Muscle layer of duodenum (tissue), 2 donors: Measurements from ENCODE around the gene CCDC63.
A peak's percentile ranks its signal among the peaks of the same experiment; 100 is the strongest.

Source experiments
- H3K27ac ChIP-seq: one replicate; pipeline ENCODE4 v1.7.0; 2013; ENCODE audit warnings: mild to moderate bottlenecking, low read length
- H3K27me3 ChIP-seq: one replicate; pipeline ENCODE4 v1.7.0; 2013; ENCODE audit warnings: low read depth, mild to moderate bottlenecking, control low read depth, low read length
- H3K36me3 ChIP-seq, 2 donors: one replicate each; pipeline ENCODE4 v1.7.0; 2013; ENCODE audit warnings: low read length in 2 of 2, control low read depth in 1 of 2, mild to moderate bottlenecking in 1 of 2; ENCODE audit not compliant: insufficient read depth in 2 of 2, control insufficient read depth in 1 of 2
- H3K4me1 ChIP-seq, 2 donors: one replicate each; pipeline ENCODE4 v1.7.0; 2013; ENCODE audit warnings: low read length in 2 of 2, mild to moderate bottlenecking in 2 of 2, control low read depth in 1 of 2, moderate library complexity in 1 of 2; ENCODE audit not compliant: insufficient read depth in 2 of 2, control insufficient read depth in 1 of 2
- H3K4me3 ChIP-seq, 2 donors: one replicate each; pipeline ENCODE4 v1.7.0; 2013; ENCODE audit warnings: low read length in 2 of 2, low read depth in 1 of 2, mild to moderate bottlenecking in 1 of 2
- H3K9me3 ChIP-seq, 2 donors: one replicate each; pipeline ENCODE4 v1.7.0; 2013; ENCODE audit warnings: low read length in 2 of 2, control low read depth in 1 of 2, mild to moderate bottlenecking in 1 of 2; ENCODE audit not compliant: control insufficient read depth in 1 of 2
- donor health status: healthy.

Gene CCDC63

DNA sequence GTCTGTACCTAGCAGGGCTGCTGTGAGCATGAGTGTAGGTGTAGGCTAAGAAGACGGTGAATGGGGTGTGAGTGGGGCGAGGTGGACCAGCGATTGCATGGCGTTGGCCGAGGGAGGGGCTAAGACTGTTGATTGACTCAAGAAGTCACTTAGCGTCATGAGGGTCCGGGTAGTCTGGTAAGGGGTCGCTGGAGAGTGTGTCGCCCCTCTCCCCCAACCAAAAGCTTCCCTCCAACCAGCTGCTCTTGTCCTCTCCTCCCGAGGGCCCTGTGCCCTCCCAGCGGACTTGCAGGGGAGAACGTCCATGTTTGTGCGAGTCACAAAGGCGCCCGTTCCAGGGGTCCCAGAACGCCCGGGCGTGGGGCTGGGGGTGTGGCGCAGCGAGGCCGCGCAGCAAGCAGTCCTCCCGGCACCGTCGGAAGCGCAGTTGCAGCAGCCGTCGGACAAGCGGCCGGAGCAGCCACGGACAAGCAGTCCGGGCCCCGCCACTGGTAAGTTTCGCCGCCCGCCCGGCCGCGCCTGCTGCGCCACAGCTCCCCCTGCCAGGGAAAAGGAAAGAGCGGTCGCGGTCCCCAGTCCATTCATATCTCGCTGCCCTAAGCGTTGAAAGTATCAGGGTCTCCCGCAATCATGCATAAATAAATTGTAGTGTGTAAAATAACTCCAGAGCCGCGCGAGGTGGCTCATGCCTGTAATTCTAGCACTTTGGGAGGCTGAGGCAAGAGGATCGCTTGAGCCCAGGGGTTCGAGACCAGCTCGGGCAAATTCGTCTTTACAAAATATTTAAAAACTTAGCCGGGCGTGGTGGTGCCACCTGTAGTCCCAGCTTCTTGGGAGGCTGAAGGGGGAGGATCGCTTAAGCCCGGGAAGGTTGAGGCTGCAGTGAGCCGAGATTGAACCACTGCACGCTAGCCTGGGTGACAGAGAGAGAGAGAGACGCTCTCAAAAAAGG lies at the start of gene CCDC63:
Gene CCDC63 (plus strand): TSS at position 373 of the 952 bp plus-strand sequence. CDS start 5,968 bp downstream, outside the sequence.
- Histone ChIP-seq H3K27me3 (peaks cover 3% of the 10 kb centered on the region), H3K4me1 (peaks cover 0 to 6% of the 10 kb centered on the region in 2 donors)

DNA sequence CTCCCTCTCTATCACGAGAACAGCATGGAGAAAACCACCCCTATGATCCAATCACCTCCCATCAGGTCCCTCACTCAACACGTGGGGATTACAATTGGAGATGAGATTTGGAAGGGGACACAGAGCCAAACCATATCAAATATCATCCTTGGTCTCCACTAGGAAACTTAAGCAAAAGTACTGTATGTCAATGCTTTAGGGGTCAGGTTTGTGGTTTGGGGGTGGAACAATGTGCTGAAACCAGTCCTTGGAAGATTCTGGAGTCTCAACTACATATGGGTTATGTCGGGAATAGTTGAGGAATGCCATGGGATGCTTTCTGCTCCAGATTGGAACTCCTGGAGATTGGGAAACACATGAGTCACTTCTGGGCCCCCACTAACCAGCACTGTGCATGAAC lies 48.3 kb upstream of the CCDC63 start:
- H3K9me3 ChIP-seq, result peaks cover 0 to 17% of the 10 kb centered on the region in 2 donors
- H3K27me3 ChIP-seq, result no peaks in the 10 kb centered on the region
- H3K4me1 ChIP-seq, result peaks cover 0 to 2% of the 10 kb centered on the region in 2 donors
- no peak overlapping the region for H3K4me3 ChIP-seq
- H3K36me3 ChIP-seq, result no peaks in the 10 kb centered on the region
- H3K27ac ChIP-seq, result no peak overlapping the region

More for the DNA sequence above, at the start of gene CCDC63:
- H3K36me3 ChIP-seq, result no peaks in the 10 kb centered on the region
- H3K9me3 ChIP-seq, result no peaks in the 10 kb centered on the region
- H3K27ac ChIP-seq, result no peak within 1 kb of the TSS
- H3K4me3 ChIP-seq, result peak within 1 kb of the TSS in 1 of 2 donors; percentile 52

- Histone ChIP-seq H3K4me1 (no peaks in the 10 kb centered on the region), H3K36me3 (no peaks in the 10 kb centered on the region), H3K9me3 (peaks cover 4 to 24% of the 10 kb centered on the region in 2 donors), H3K4me3 (no peak overlapping the region), H3K27me3 (no peaks in the 10 kb centered on the region), H3K27ac (no peak overlapping the region)
Measured at GRCh38 chr12:110802489-110802888, 44.3 kb upstream of the CCDC63 start.

DNA sequence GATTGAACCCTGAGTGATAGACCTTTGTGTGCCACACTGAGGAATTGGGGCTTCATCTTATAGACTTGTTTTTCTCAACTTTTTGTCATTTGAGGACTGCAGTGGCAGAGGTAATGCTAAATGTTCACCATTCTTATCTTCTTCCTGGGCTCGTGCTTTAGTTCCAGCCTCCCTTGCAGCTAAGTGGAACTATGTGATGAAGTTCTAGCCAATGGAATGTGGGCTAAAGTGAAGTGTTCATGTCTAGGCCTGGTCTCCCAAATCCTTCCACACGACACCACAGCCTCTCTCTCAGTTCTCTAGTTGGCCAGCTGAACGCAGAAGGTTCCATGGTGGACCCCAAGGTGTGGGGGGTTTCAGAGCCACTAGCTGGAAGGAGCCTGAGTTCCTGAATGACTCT lies 42.4 kb upstream of the CCDC63 start:
- no peaks in the 10 kb centered on the region for H3K36me3 ChIP-seq
- peaks cover 4 to 24% of the 10 kb centered on the region in 2 donors for H3K9me3 ChIP-seq
- H3K4me3 ChIP-seq, result no peak overlapping the region
- H3K27ac ChIP-seq, result no peak overlapping the region
- no peaks in the 10 kb centered on the region for H3K27me3 ChIP-seq
- H3K4me1 ChIP-seq, result no peaks in the 10 kb centered on the region

DNA sequence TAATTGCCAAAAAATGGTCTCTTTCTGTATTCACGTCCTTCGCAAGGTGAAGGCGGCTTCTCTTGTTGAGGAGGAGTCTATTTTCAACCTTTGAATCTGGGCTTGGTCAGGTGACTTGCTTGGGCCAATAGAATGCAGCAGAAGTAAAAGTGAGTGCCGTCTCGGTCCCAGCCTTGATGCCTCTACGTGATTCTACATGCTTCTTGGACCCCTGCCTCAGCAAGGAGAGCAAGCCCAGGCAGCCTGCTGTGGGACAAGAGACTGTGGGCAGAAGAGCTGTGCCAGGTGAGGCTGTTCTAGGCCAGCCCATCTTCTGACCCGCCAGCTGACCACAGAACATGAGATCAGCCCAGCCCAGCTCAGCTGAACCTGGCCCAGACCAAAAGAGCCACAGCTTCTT lies 39.1 kb upstream of the CCDC63 start:
- H3K9me3 ChIP-seq, result peaks cover 4 to 7% of the 10 kb centered on the region in 2 donors
- no peaks in the 10 kb centered on the region for H3K4me1 ChIP-seq
- no peaks in the 10 kb centered on the region for H3K36me3 ChIP-seq
- no peaks in the 10 kb centered on the region for H3K27me3 ChIP-seq
- H3K4me3 ChIP-seq, result no peak overlapping the region
- no peak overlapping the region for H3K27ac ChIP-seq

DNA sequence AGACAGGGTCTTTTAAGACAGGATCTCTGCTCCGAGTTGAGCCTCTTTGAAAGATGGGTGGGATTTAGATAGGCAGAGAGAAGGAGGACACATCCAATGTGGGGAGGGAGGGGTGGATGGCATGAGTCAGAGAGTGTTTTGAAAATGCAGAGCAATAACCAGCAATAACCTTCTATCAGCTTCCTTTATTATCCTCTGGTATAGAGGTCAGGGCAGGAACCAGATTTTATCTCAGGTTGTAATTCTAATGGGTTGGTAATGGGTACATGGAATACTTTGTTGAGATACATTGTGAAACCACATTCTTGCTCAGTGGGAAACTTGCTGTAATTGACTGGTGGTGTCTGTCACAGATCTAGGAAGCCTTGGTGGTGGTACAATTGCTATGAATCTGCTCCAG lies 37.6 kb upstream of the CCDC63 start:
- Histone ChIP-seq H3K36me3 (no peaks in the 10 kb centered on the region), H3K27ac (no peak overlapping the region), H3K4me1 (no peaks in the 10 kb centered on the region)

DNA sequence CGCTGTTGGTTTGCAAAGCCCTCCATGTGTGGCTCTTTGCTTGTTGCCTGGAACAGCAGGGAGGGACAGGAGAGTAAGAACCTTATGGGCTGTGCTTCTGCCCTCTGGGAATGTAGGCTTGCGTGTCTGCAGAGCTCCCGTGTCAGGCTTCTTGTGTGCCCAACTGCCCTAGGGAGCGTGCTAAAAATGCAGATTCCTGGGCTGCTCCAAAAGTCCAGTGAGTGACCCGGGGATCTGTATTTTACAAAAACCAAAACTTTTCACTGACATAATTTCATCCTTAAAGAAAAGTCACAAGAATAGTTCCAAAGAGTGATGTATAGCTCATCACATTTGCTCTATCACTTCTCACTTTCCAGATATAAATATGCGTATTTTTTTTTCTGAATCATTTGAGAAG lies 34.8 kb upstream of the CCDC63 start:
- Histone ChIP-seq H3K9me3 (no peaks in the 10 kb centered on the region), H3K4me1 (no peaks in the 10 kb centered on the region), H3K4me3 (no peak overlapping the region), H3K36me3 (no peaks in the 10 kb centered on the region), H3K27ac (no peak overlapping the region), H3K27me3 (no peaks in the 10 kb centered on the region)

More for the DNA sequence above, 37.6 kb upstream of the CCDC63 start:
- Histone ChIP-seq H3K4me3 (no peak overlapping the region), H3K27me3 (no peaks in the 10 kb centered on the region), H3K9me3 (peaks cover 2 to 5% of the 10 kb centered on the region in 2 donors)

DNA sequence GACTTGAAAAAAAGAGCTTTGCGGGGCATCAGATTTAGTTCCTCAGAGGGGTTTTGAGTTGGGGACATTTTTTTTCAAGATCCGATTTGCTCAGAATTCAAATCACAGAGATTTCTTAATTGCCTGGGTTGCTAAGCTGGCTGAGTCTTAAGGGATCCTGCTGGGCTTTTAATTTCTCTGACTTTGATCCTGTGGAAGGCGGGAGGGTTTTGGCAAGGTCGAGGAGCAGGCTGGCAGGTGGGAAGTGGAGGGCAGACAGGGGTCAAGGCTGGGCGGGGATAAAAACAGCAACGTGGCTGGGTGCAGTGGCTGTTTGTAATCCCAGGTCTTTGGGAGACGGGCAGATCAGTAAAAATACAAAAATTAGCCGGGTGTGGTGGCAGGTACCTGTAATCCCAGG lies 33.5 kb upstream of the CCDC63 start:
- Histone ChIP-seq H3K9me3 (no peaks in the 10 kb centered on the region), H3K27ac (no peak overlapping the region), H3K4me3 (no peak overlapping the region), H3K36me3 (no peaks in the 10 kb centered on the region), H3K27me3 (no peaks in the 10 kb centered on the region), H3K4me1 (no peaks in the 10 kb centered on the region)

- H3K27me3 ChIP-seq, result no peaks in the 10 kb centered on the region
- H3K27ac ChIP-seq, result no peak overlapping the region
- H3K9me3 ChIP-seq, result no peaks in the 10 kb centered on the region
- H3K36me3 ChIP-seq, result no peaks in the 10 kb centered on the region
- H3K4me3 ChIP-seq, result no peak overlapping the region
- H3K4me1 ChIP-seq, result no peaks in the 10 kb centered on the region
Measured at GRCh38 chr12:110813756-110814155, 33.0 kb upstream of the CCDC63 start.

GRCh38 chr12:110816248-110816647 lies 30.5 kb upstream of the CCDC63 start:
- Histone ChIP-seq H3K4me3 (no peak overlapping the region), H3K27ac (no peak overlapping the region), H3K4me1 (no peaks in the 10 kb centered on the region), H3K36me3 (no peaks in the 10 kb centered on the region), H3K27me3 (no peaks in the 10 kb centered on the region), H3K9me3 (no peaks in the 10 kb centered on the region)

- H3K4me3 ChIP-seq, result no peak overlapping the region
- H3K4me1 ChIP-seq, result no peaks in the 10 kb centered on the region
- H3K27me3 ChIP-seq, result no peaks in the 10 kb centered on the region
- H3K27ac ChIP-seq, result no peak overlapping the region
- no peaks in the 10 kb centered on the region for H3K36me3 ChIP-seq
- no peaks in the 10 kb centered on the region for H3K9me3 ChIP-seq
Measured at GRCh38 chr12:110816779-110817178, 30.0 kb upstream of the CCDC63 start.
